Sigmoid colon (tissue), 7 donors: ENCODE results near the gene CDHR5. TPM values are rescaled to one million over a fixed set of nuclear protein-coding genes. Genes with fewer than 3 reads are reported as not detected.

ENCODE experiments used
- DNase-seq: peaks from one replicate; pipeline ENCODE4 v3.0.0-alpha.2; 2019
- H3K27ac ChIP-seq, 4 donors: fragments of 200-600 bp; sonication (generic); one replicate each; pipeline ENCODE4 v1.5.1; 2016 to 2019; ENCODE audit warnings: mild to moderate bottlenecking in 1 of 4
- H3K27me3 ChIP-seq, 3 donors: fragments of 200-600 bp; sonication (generic); one replicate each; pipeline ENCODE4 v1.5.1; 2019; ENCODE audit warnings: mild to moderate bottlenecking in 1 of 3
- H3K36me3 ChIP-seq, 4 donors: fragments of 200-600 bp; sonication (generic); one replicate each; pipeline ENCODE4 v1.5.1; 2016 to 2019
- H3K4me1 ChIP-seq, 4 donors: fragments of 200-600 bp; sonication (generic); one replicate each; pipeline ENCODE4 v1.5.1; 2017 to 2019
- H3K4me3 ChIP-seq, 4 donors: fragments of 200-600 bp; sonication (generic); one replicate each; pipeline ENCODE4 v1.5.1; 2017 to 2019; ENCODE audit warnings: mild to moderate bottlenecking in 2 of 4, moderate library complexity in 1 of 4
- H3K9me3 ChIP-seq, 4 donors: fragments of 200-600 bp in 3 of 4; sonication (generic) in 3 of 4; one replicate each; pipeline versions ENCODE4 v1.5.1 to v1.6.1; 2013 to 2019
- CTCF ChIP-seq, 4 experiments: fragments of 450-650 bp in 3 of 4; fragments of 200-600 bp in 1 of 4; IDR thresholded peaks; one replicate each; pipeline ENCODE4 v1.5.1; 2016 to 2019; ENCODE audit warnings: antibody characterized with exemption in 4 of 4, mild to moderate bottlenecking in 3 of 4, moderate library complexity in 2 of 4
- EP300 ChIP-seq, 4 donors: sonication (generic); formaldehyde crosslinking; IDR thresholded peaks; one replicate each; pipeline ENCODE4 v1.6.1; 2017; ENCODE audit warnings: antibody characterized with exemption in 4 of 4
- POLR2A ChIP-seq, 2 donors: fragments of 450-650 bp; IDR thresholded peaks; one replicate each; pipeline ENCODE4 v1.6.1; 2016; ENCODE audit warnings: antibody characterized with exemption in 2 of 2, mild to moderate bottlenecking in 2 of 2, moderate library complexity in 2 of 2
- POLR2AphosphoS5 ChIP-seq, 4 donors: sonication (generic); formaldehyde crosslinking; IDR thresholded peaks; one replicate each; pipeline ENCODE4 v1.6.1; 2017; ENCODE audit warnings: antibody characterized with exemption in 4 of 4
- WGBS, 2 donors: extraction: QIAGEN DNeasy Blood & Tissue Kit; methylation state at CpG; one replicate each; pipeline ENCODE4 v1.1.7; 2013; 5-methylcytosine and 5-hydroxymethylcytosine counted together
- intact Hi-C: fragments of 100-400 bp; cut with DNase I; formaldehyde crosslinking; loops from one replicate; pipeline ENCODE4 v1.15.1; 2023
- polyA plus RNA-seq, 3 donors: library from polyadenylated mRNA; stranded (reverse); fragments of 200-250 nt; gene quantifications; one replicate each; pipeline ENCODE4 v1.2.3, GENCODE V29; 2013
- total RNA-seq, 4 donors: library from RNA; depleted of rRNA; stranded (reverse); fragments of >200 nt; gene quantifications; one replicate each; pipeline ENCODE4 v1.1.0, GENCODE V29; 2016
- donor health status: healthy with polysubstance abuse.
- donor health status: Bipolar disorder and iron deficiency.
- donor health status: healthy.

Gene CDHR5
- total and polyA plus RNA-seq, 7 donors: 1.8 to 136 (median 18.0) TPM; not detected in 2

- Histone ChIP-seq H3K9me3 (no peaks in the 10 kb centered on the region), H3K4me1 (peaks cover 0 to 29% (median 25%) of the 10 kb centered on the region in 4 donors), H3K4me3 (no peak within 1 kb of the TSS), H3K36me3 (peaks cover 0 to 18% (median 3%) of the 10 kb centered on the region in 4 donors), H3K27ac (no peak within 1 kb of the TSS), H3K27me3 (peaks cover 0 to 37% (median 0%) of the 10 kb centered on the region in 3 donors)
- peak; percentile 62 for DNase-seq
- intact Hi-C loops: no loop called here
- TF ChIP-seq POLR2A (IDR thresholded peaks at IDR 0.05): no peak
- TF ChIP-seq CTCF (IDR thresholded peaks at IDR 0.05): no peak
- TF ChIP-seq POLR2AphosphoS5 (IDR thresholded peaks at IDR 0.05): no peak
- WGBS, 2 donors: 3 to 7% methylated on average over 72 of the region's 72 CpGs
These were observed 1.9 kb upstream of the CDHR5 start, which contains the start of gene SCT for GRCh38 chr11:626475-627307. TSS of gene SCT (minus strand) at chr11:627181. CDS start at chr11:627143, 38 bp downstream.

DNA sequence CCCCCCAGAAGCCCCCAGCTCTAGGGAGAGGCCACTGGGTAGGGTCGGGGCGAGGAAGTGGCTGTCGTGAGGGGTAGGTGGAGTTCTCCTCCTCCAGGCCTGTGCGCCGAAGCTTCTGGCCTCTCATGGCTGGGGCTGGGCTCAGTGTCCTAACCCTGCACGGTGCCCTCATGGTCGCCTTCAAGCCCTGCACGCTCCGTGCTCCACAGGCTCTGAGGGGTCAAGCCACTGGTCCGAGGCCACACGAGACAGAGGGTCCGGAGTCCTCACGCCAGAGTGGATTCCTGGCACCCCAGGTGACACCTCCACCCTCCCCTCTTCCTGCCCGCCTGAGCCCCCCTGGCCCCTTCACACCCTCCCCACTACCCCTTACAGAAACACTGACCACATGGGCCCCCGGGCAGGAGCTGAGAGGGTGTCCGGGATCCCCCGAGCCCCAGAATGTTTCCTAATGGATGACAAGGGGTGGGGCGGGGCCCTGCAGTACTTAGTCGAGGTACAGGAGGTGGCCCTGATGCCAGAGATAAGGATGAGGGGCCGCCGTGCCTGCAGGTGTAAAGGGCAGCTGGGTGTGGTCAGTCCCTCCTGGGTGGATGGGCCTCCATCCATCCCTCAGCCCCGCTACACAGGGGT is 997 bp upstream of the CDHR5 start:
- DNase-seq: peak; percentile 65
- H3K27me3 ChIP-seq: peaks cover 0 to 37% (median 0%) of the 10 kb centered on the region in 3 donors
- peaks cover 0 to 29% (median 25%) of the 10 kb centered on the region in 4 donors for H3K4me1 ChIP-seq
- H3K27ac ChIP-seq: no peak overlapping the region
- peaks cover 0 to 18% (median 3%) of the 10 kb centered on the region in 4 donors for H3K36me3 ChIP-seq
- intact Hi-C loops: no loop called here
- WGBS, 2 donors: 14 to 70% methylated on average over 22 of the region's 22 CpGs
- H3K4me3 ChIP-seq: no peak overlapping the region
- no peaks in the 10 kb centered on the region for H3K9me3 ChIP-seq
- TF ChIP-seq POLR2AphosphoS5 (IDR thresholded peaks at IDR 0.05) (no peak), EP300 (IDR thresholded peaks at IDR 0.05) (no peak), POLR2A (IDR thresholded peaks at IDR 0.05) (no peak), CTCF (IDR thresholded peaks at IDR 0.05) (no peak)

DNA sequence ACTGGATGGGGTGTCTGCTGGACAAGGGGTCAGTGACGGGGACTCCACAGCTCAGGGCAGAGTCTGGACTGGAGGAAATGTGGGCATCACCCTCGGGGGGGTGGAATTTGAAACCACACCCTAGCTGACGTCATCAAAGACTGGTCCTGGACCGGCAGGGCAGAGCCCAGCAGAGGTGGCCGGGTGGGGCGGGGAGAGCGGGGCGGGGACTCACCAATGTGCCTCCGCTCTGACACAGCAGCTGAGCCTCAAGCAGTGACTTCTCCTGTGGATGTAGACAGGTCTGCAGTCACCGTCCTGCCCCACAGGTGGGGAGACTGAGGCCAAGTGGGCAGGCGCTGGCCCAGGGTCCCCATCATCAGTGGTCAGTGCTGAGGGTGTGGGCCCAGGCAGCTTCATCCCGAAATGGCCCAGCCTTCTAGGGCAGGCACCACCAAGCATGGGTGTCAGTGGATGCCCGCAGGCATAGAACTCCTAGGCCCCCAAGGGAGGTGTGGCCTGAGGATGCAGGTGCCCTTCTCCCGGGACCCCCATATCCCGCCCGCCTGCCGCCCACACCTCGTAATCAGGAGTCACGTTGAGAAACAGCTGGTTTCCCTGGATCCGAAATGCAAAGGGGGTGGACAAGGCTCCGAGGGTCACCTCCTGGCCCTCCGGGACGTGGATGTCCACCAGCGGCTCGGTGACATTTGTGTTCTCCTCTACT is 603 bp downstream of the CDHR5 start:
- TF ChIP-seq POLR2AphosphoS5 (IDR thresholded peaks at IDR 0.05) (no peak), POLR2A (IDR thresholded peaks at IDR 0.05) (peak in 1 of 2 donors; percentile 54), EP300 (IDR thresholded peaks at IDR 0.05) (no peak), CTCF (IDR thresholded peaks at IDR 0.05) (no peak)
- Histone ChIP-seq H3K4me3 (no peak overlapping the region), H3K27me3 (peaks cover 0 to 37% (median 0%) of the 10 kb centered on the region in 3 donors), H3K4me1 (peaks cover 0 to 21% (median 16%) of the 10 kb centered on the region in 4 donors), H3K9me3 (no peaks in the 10 kb centered on the region), H3K36me3 (peaks cover 0 to 18% (median 3%) of the 10 kb centered on the region in 4 donors), H3K27ac (no peak overlapping the region)
- no peak for DNase-seq
- WGBS, 2 donors: 17 to 70% methylated on average over 25 of the region's 25 CpGs
- intact Hi-C loops: no loop called here

DNA sequence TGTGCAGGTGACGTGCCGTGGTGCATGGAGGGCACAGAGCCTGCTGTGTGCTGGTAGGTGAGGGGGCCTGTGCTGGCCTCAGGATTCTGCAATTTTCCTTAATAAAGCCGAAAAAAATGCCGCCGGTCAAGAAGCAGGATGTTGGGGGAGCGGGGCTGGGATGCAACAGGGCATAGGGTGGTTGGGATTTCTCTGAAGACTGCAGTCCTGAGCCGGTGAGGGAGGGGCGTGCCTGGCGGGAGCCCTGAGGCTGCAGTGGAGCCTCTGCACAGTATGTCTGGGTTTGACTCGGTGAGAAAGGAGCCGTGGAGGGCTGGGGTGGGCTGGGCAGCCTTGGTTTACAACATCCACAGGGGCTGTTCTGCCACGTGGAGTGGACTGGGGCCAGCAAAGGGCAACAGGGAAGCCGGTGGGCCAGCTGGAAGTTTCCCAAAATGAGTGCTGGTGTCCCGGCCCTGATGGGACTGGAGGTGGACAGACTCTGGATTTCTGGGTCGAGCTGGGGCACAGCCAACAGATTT is 1.3 kb downstream of the CDHR5 start:
- H3K27ac ChIP-seq: no peak overlapping the region
- peaks cover 0 to 14% (median 10%) of the 10 kb centered on the region in 4 donors for H3K4me1 ChIP-seq
- WGBS, 2 donors: 60 to 80% methylated on average over 15 of the region's 15 CpGs
- no peaks in the 10 kb centered on the region for H3K9me3 ChIP-seq
- no peak for TF ChIP-seq EP300 (IDR thresholded peaks at IDR 0.05)
- TF ChIP-seq CTCF (IDR thresholded peaks at IDR 0.05): no peak
- TF ChIP-seq POLR2A (IDR thresholded peaks at IDR 0.05): no peak
- no peak for TF ChIP-seq POLR2AphosphoS5 (IDR thresholded peaks at IDR 0.05)
- peaks cover 0 to 18% (median 3%) of the 10 kb centered on the region in 4 donors for H3K36me3 ChIP-seq
- H3K27me3 ChIP-seq: peaks cover 0 to 37% (median 0%) of the 10 kb centered on the region in 3 donors
- intact Hi-C loops: no loop called here
- no peak for DNase-seq
- H3K4me3 ChIP-seq: no peak overlapping the region
